H9 (cell line): ENCODE measurements around the gene FAM131C. TPM values are rescaled to one million over a fixed set of nuclear protein-coding genes. Genes with fewer than 3 reads are reported as not detected.

Experiments
- DNase-seq: peaks from one replicate; pipeline ENCODE4 v3.0.0-alpha.2; 2017
- H2AFZ ChIP-seq: one replicate; pipeline ENCODE4 v1.6.1; 2013; ENCODE audit warnings: mild to moderate bottlenecking, low read length, control low read depth, moderate library complexity
- H2AK5ac ChIP-seq: 2 replicates; pipeline ENCODE4 v1.6.1; 2013; ENCODE audit warnings: low read length, control low read depth, mixed read lengths; ENCODE audit not compliant: insufficient read length
- H2BK120ac ChIP-seq: one replicate; pipeline ENCODE4 v1.6.1; 2013; ENCODE audit warnings: low read depth, mild to moderate bottlenecking, low read length, control low read depth, inconsistent platforms; ENCODE audit not compliant: poor library complexity, severe bottlenecking
- H2BK12ac ChIP-seq: 2 replicates; pipeline ENCODE4 v1.6.1; 2013; ENCODE audit warnings: low read length, control low read depth, mixed read lengths, low read depth; ENCODE audit not compliant: insufficient read length
- H2BK15ac ChIP-seq: 2 replicates; pipeline ENCODE4 v1.6.1; 2013; ENCODE audit warnings: low read depth, low read length, control low read depth
- H2BK20ac ChIP-seq: one replicate; pipeline ENCODE4 v1.6.1; 2013; ENCODE audit warnings: low read depth, mild to moderate bottlenecking, low read length, control low read depth, inconsistent platforms; ENCODE audit not compliant: poor library complexity, severe bottlenecking
- H2BK5ac ChIP-seq: 2 replicates; pipeline ENCODE4 v1.6.1; 2013; ENCODE audit warnings: low read length, control low read depth, mixed read lengths; ENCODE audit not compliant: insufficient read length
- H3K14ac ChIP-seq: 2 replicates; pipeline ENCODE4 v1.6.1; 2013; ENCODE audit warnings: low read length, control low read depth; ENCODE audit not compliant: insufficient read depth
- H3K18ac ChIP-seq: 2 replicates; pipeline ENCODE4 v1.6.1; 2013; ENCODE audit warnings: low read depth, mild to moderate bottlenecking, mixed read lengths, low read length, control low read depth; ENCODE audit not compliant: insufficient read length
- H3K23ac ChIP-seq: 2 replicates; pipeline ENCODE4 v1.6.1; 2013; ENCODE audit warnings: low read length, control low read depth, mixed read lengths, low read depth; ENCODE audit not compliant: insufficient read length
- H3K23me2 ChIP-seq: 2 replicates; pipeline ENCODE4 v1.6.1; 2013; ENCODE audit warnings: low read depth, mild to moderate bottlenecking, mixed read lengths, low read length, control low read depth; ENCODE audit not compliant: insufficient read length, poor library complexity, severe bottlenecking
- H3K27ac ChIP-seq: 2 replicates; pipeline ENCODE4 v1.5.1; 2013; ENCODE audit warnings: low read length, control low read depth, mixed read lengths, low read depth; ENCODE audit not compliant: insufficient read length
- H3K27me3 ChIP-seq: 2 replicates; pipeline ENCODE4 v1.6.1; 2013; ENCODE audit warnings: low read length, control low read depth, inconsistent platforms; ENCODE audit not compliant: insufficient read depth
- H3K4ac ChIP-seq: 2 replicates; pipeline ENCODE4 v1.6.1; 2013; ENCODE audit warnings: low read depth, mild to moderate bottlenecking, control low read depth, inconsistent platforms, low read length, moderate library complexity
- H3K4me1 ChIP-seq: 2 replicates; pipeline ENCODE4 v1.6.1; 2013; ENCODE audit warnings: low read length, control low read depth, inconsistent platforms; ENCODE audit not compliant: insufficient read depth
- H3K4me2 ChIP-seq: 2 replicates; pipeline ENCODE4 v1.6.1; 2013; ENCODE audit warnings: low read length, control low read depth, mixed read lengths; ENCODE audit not compliant: insufficient read length, insufficient read depth
- H3K56ac ChIP-seq: 2 replicates; pipeline ENCODE4 v1.6.1; 2013; ENCODE audit warnings: low read depth, mild to moderate bottlenecking, mixed read lengths, low read length, control low read depth; ENCODE audit not compliant: insufficient read length
- H3K79me1 ChIP-seq: 2 replicates; pipeline ENCODE4 v1.6.1; 2013; ENCODE audit warnings: low read depth, mild to moderate bottlenecking, moderate library complexity, low read length, control low read depth, inconsistent platforms; ENCODE audit not compliant: insufficient read depth, poor library complexity, severe bottlenecking
- H3K79me2 ChIP-seq: 2 replicates; pipeline ENCODE4 v1.6.1; 2013; ENCODE audit warnings: low read length, control low read depth, inconsistent platforms; ENCODE audit not compliant: insufficient read depth
- H3K9ac ChIP-seq: 2 replicates; pipeline ENCODE4 v1.6.1; 2013; ENCODE audit warnings: low read length, control low read depth, mixed read lengths; ENCODE audit not compliant: insufficient read length; ENCODE audit errors: extremely low read depth
- H3K9me3 ChIP-seq: one replicate; pipeline ENCODE4 v1.6.1; 2013; ENCODE audit warnings: low read depth, low read length, inconsistent platforms; ENCODE audit not compliant: control insufficient read depth
- H3T11ph ChIP-seq: one replicate; pipeline ENCODE4 v1.6.1; 2013; ENCODE audit warnings: mild to moderate bottlenecking, low read length, control low read depth, inconsistent platforms
- H4K20me1 ChIP-seq: one replicate; pipeline ENCODE4 v1.6.1; 2013; ENCODE audit not compliant: control insufficient read depth, insufficient read length, insufficient read depth
- H4K5ac ChIP-seq: 2 replicates; pipeline ENCODE4 v1.6.1; 2013; ENCODE audit warnings: low read depth, mild to moderate bottlenecking, mixed read lengths, low read length, control low read depth; ENCODE audit not compliant: insufficient read length
- H4K8ac ChIP-seq: replicated peaks from 2 replicates; pipeline ENCODE4 v1.6.1; 2013; ENCODE audit warnings: low read length, control low read depth, mixed read lengths, low read depth; ENCODE audit not compliant: insufficient read length
- H4K91ac ChIP-seq: 2 replicates; pipeline ENCODE4 v1.6.1; 2013; ENCODE audit warnings: low read depth, mild to moderate bottlenecking, moderate library complexity, mixed read lengths, low read length, control low read depth; ENCODE audit not compliant: insufficient read length
- H3K27ac Mint-ChIP-seq, 3 experiments: 2 replicates in 2 of 3; 3 replicates in 1 of 3; pipeline ENCODE4 v1.8.0; 2020 to 2021; ENCODE audit warnings: mixed read lengths in 3 of 3, mild to moderate bottlenecking in 1 of 3, moderate library complexity in 1 of 3
- H3K27me3 Mint-ChIP-seq: 2 replicates; pipeline ENCODE4 v1.8.0; 2021; ENCODE audit warnings: low read depth, mild to moderate bottlenecking, moderate library complexity, mixed read lengths
- H3K36me3 Mint-ChIP-seq, 3 experiments: 2 replicates in 2 of 3; 3 replicates in 1 of 3; pipeline ENCODE4 v1.8.0; 2020 to 2021; ENCODE audit warnings: low read depth in 3 of 3, mixed read lengths in 3 of 3; ENCODE audit not compliant: insufficient read depth in 1 of 3
- H3K4me1 Mint-ChIP-seq, 2 experiments: 2 replicates each; pipeline ENCODE4 v1.8.0; 2020; ENCODE audit warnings: mixed read lengths in 2 of 2
- H3K4me3 Mint-ChIP-seq, 2 experiments: 2 replicates in 1 of 2; 3 replicates in 1 of 2; pipeline ENCODE4 v1.8.0; 2020 to 2021; ENCODE audit warnings: mild to moderate bottlenecking in 2 of 2, mixed read lengths in 2 of 2, moderate library complexity in 1 of 2
- H3K9me3 Mint-ChIP-seq, 2 experiments: 2 replicates in 1 of 2; 3 replicates in 1 of 2; pipeline ENCODE4 v1.8.0; 2020; ENCODE audit warnings: mild to moderate bottlenecking in 2 of 2, mixed read lengths in 2 of 2, moderate library complexity in 1 of 2
- CTCF ChIP-seq: fragments of 200-600 bp; sonication (generic); conservative IDR thresholded peaks from 3 replicates; pipeline ENCODE4 v1.8.0; 2021; ENCODE audit warnings: antibody characterized with exemption, mild to moderate bottlenecking
- WGBS: extraction: QIAGEN DNeasy Blood & Tissue Kit; methylation state at CpG from one replicate; pipeline ENCODE4 v1.1.7; 2013; ENCODE audit warnings: missing lambda C conversion rate, low lambda C conversion rate, mixed read lengths; ENCODE audit not compliant: insufficient read length; ENCODE audit errors: extremely low coverage; 5-methylcytosine and 5-hydroxymethylcytosine counted together
- total RNA-seq: library from RNA; stranded (reverse); gene quantifications from 2 replicates; pipeline ENCODE4 v1.2.1, GENCODE V29; 2021

FAM131C gene
- total RNA-seq, 1 experiment from 2014 or later: 0.61 TPM

- Histone ChIP-seq H3K23ac (no peak overlapping the region), H3K79me1 (no peaks in the 10 kb centered on the region), H2BK12ac (no peak overlapping the region), H4K8ac (no peak overlapping the region), H4K5ac (no peak overlapping the region), H3K56ac (no peak overlapping the region), H2AFZ (no peak overlapping the region), H3K23me2 (no peaks in the 10 kb centered on the region), H2BK5ac (no peak overlapping the region), H2BK20ac (no peak overlapping the region), H4K20me1 (no peaks in the 10 kb centered on the region), H3K9ac (no peak overlapping the region), H3K4me1 (peaks cover 8% of the 10 kb centered on the region; the same call in 1 of the 2 replicates), H3K4ac (no peak overlapping the region), H3K27ac (no peak overlapping the region), H3K18ac (no peak overlapping the region), H2BK120ac (no peak overlapping the region), H3K9me3 (no peaks in the 10 kb centered on the region), H3T11ph (no peak overlapping the region), H3K14ac (peak overlapping the region; percentile 48), H2BK15ac (no peak overlapping the region), H3K4me2 (peak overlapping the region; percentile 65), H3K79me2 (no peaks in the 10 kb centered on the region), H3K27me3 (no peaks in the 10 kb centered on the region), H2AK5ac (no peak overlapping the region), H4K91ac (no peak overlapping the region)
- no peak for TF ChIP-seq CTCF
- peaks cover 2% of the 10 kb centered on the region for H3K27me3 Mint-ChIP-seq
- no CpG with 5 or more reads among the region's 11 CpGs for WGBS
- H3K4me1 Mint-ChIP-seq: peaks cover 22 to 37% of the 10 kb centered on the region in 2 experiments
- H3K4me3 Mint-ChIP-seq: peak overlapping the region; percentile 52 to 60
- H3K9me3 Mint-ChIP-seq: no peaks in the 10 kb centered on the region
- H3K27ac Mint-ChIP-seq: peak overlapping the region in 2 of 3 experiments; percentile 64 to 86; a peak in 1 of 7 replicates
- no peak for DNase-seq
- no peaks in the 10 kb centered on the region for H3K36me3 Mint-ChIP-seq
These were observed 61.4 kb downstream of the FAM131C start for GRCh38 chr1:16011936-16012589.
